ENCODE data around the gene MIEF2. TPM values are rescaled to one million over a fixed set of nuclear protein-coding genes. Genes with fewer than 3 reads are reported as not detected.

MIEF2 gene
- total and polyA plus RNA-seq, 5 donors from 2014 or later: 11.7 to 19.9 (median 13.1) TPM

GRCh38 chr17:18314731-18315561 lies 54.5 kb downstream of the MIEF2 start, which contains the start of the genes SMCR8 and TOP3A:
SMCR8 (plus strand) TSS chr17:18315293; CDS start chr17:18315790, 497 bp downstream.
TOP3A (minus strand) TSS chr17:18314994; CDS start chr17:18314778, 216 bp downstream.
- DNase-seq (peak; percentile 97 to 99 (median 97)), ATAC-seq (ENCODE audit: low read depth in 2 of 2) (peak; percentile 96 to 98)
- Histone ChIP-seq H3K9me3 (ENCODE audit: control insufficient read depth in 2 of 2, low read length in 2 of 2) (no peaks in the 10 kb centered on the region), H3K4me3 (ENCODE audit: low read depth, low read length) (peak within 1 kb of the TSS; percentile 86), H3K27ac (ENCODE audit: insufficient read depth, low read length, poor library complexity, severe bottlenecking) (peak within 1 kb of the TSS; percentile 96), H3K4me1 (ENCODE audit: control insufficient read depth, insufficient read depth, low read length, poor library complexity, severe bottlenecking) (peaks cover 68% of the 10 kb centered on the region), H3K36me3 (ENCODE audit: control insufficient read depth, insufficient read depth, low read length) (peaks cover 16% of the 10 kb centered on the region), H3K27me3 (ENCODE audit: control insufficient read depth, insufficient read depth, low read length) (no peaks in the 10 kb centered on the region)
- no peaks in the 10 kb centered on the region for H3K9me3 Mint-ChIP-seq
- peak within 1 kb of the TSS; percentile 98 to 99 (median 98) for H3K27ac Mint-ChIP-seq
- peaks cover 13% of the 10 kb centered on the region for H3K36me3 Mint-ChIP-seq
- no peaks in the 10 kb centered on the region for H3K27me3 Mint-ChIP-seq
- H3K4me1 Mint-ChIP-seq: peaks cover 0 to 87% (median 47%) of the 10 kb centered on the region in 4 donors
- H3K4me3 Mint-ChIP-seq: peak within 1 kb of the TSS; percentile 94 to 98 (median 96)

- DNase-seq: peak in 2 of 3 donors; percentile 26 to 68
- peak; percentile 8 for ATAC-seq (ENCODE audit: low read depth in 2 of 2)
- H3K36me3 ChIP-seq (ENCODE audit: control insufficient read depth, insufficient read depth, low read length): peaks cover 19% of the 10 kb centered on the region
- peak overlapping the region; percentile 96 for H3K27ac ChIP-seq (ENCODE audit: insufficient read depth, low read length, poor library complexity, severe bottlenecking)
- no peaks in the 10 kb centered on the region for H3K9me3 Mint-ChIP-seq
- no peaks in the 10 kb centered on the region for H3K27me3 ChIP-seq (ENCODE audit: control insufficient read depth, insufficient read depth, low read length)
- peak overlapping the region; percentile 94 to 98 (median 96) for H3K4me3 Mint-ChIP-seq
- H3K4me3 ChIP-seq (ENCODE audit: low read depth, low read length): peak overlapping the region; percentile 84
- H3K27ac Mint-ChIP-seq: peak overlapping the region; percentile 98 to 99 (median 98)
- peaks cover 0 to 89% (median 49%) of the 10 kb centered on the region in 4 donors for H3K4me1 Mint-ChIP-seq
- peaks cover 18% of the 10 kb centered on the region for H3K36me3 Mint-ChIP-seq
- H3K4me1 ChIP-seq (ENCODE audit: control insufficient read depth, insufficient read depth, low read length, poor library complexity, severe bottlenecking): peaks cover 74% of the 10 kb centered on the region
- no peaks in the 10 kb centered on the region for H3K9me3 ChIP-seq (ENCODE audit: control insufficient read depth in 2 of 2, low read length in 2 of 2)
- no peaks in the 10 kb centered on the region for H3K27me3 Mint-ChIP-seq
Observed at GRCh38 chr17:18315562-18315922, 55.1 kb downstream of the MIEF2 start.

GRCh38 chr17:18315961-18316360 lies 55.5 kb downstream of the MIEF2 start:
- Histone ChIP-seq H3K36me3 (ENCODE audit: control insufficient read depth, insufficient read depth, low read length) (peaks cover 21% of the 10 kb centered on the region), H3K27me3 (ENCODE audit: control insufficient read depth, insufficient read depth, low read length) (no peaks in the 10 kb centered on the region), H3K9me3 (ENCODE audit: control insufficient read depth in 2 of 2, low read length in 2 of 2) (no peaks in the 10 kb centered on the region), H3K27ac (ENCODE audit: insufficient read depth, low read length, poor library complexity, severe bottlenecking) (peak overlapping the region; percentile 96), H3K4me3 (ENCODE audit: low read depth, low read length) (peak overlapping the region; percentile 84), H3K4me1 (ENCODE audit: control insufficient read depth, insufficient read depth, low read length, poor library complexity, severe bottlenecking) (peaks cover 78% of the 10 kb centered on the region)
- DNase-seq (no peak), ATAC-seq (ENCODE audit: low read depth in 2 of 2) (no peak)
- Mint-ChIP-seq H3K36me3 (peaks cover 18% of the 10 kb centered on the region), H3K27ac (peak overlapping the region; percentile 98 to 99 (median 98)), H3K9me3 (no peaks in the 10 kb centered on the region), H3K4me1 (peaks cover 0 to 91% (median 51%) of the 10 kb centered on the region in 4 donors), H3K4me3 (peak overlapping the region; percentile 94 to 98 (median 96)), H3K27me3 (no peaks in the 10 kb centered on the region)

Other genes starting within 250 kb of the MIEF2 start
- 25.1 TPM for gene ATPAF2, start 221.5 kb upstream of the MIEF2 start, total RNA-seq
- 10 to 100 TPM; 10.9 to 16.4 (median 13.0) TPM for gene ATPAF2, start 221.5 kb upstream of the MIEF2 start, polyA plus RNA-seq
- gene GID4, start 221.3 kb upstream of the MIEF2 start, total RNA-seq: 7.3 TPM
- gene GID4, start 221.3 kb upstream of the MIEF2 start, polyA plus RNA-seq: 1 to 10 TPM; 5.1 to 7.0 (median 5.2) TPM
- 54.5 TPM for gene DRG2, start 172.7 kb upstream of the MIEF2 start, total RNA-seq
- gene DRG2, start 172.7 kb upstream of the MIEF2 start, polyA plus RNA-seq: 10 to 100 TPM; 36.4 to 45.3 (median 41.4) TPM
- gene MYO15A, start 151.9 kb upstream of the MIEF2 start, total RNA-seq: 0.81 TPM
- gene MYO15A, start 151.9 kb upstream of the MIEF2 start, polyA plus RNA-seq: under 1 TPM in 3 of 4 donors, not detected in 1; 0.19 to 0.35 (median 0.25) TPM
- 118 TPM for gene ALKBH5, start 76.8 kb upstream of the MIEF2 start, total RNA-seq
- 100 to 1,000 TPM; 102 to 123 (median 115) TPM for gene ALKBH5, start 76.8 kb upstream of the MIEF2 start, polyA plus RNA-seq
- 16.6 TPM for gene LLGL1, start 35.0 kb upstream of the MIEF2 start, total RNA-seq
- gene LLGL1, start 35.0 kb upstream of the MIEF2 start, polyA plus RNA-seq: 1 to 10 TPM; 1.0 to 2.2 (median 1.6) TPM
- 344 TPM for gene FLII, start 1.9 kb upstream of the MIEF2 start, total RNA-seq
- gene FLII, start 1.9 kb upstream of the MIEF2 start, polyA plus RNA-seq: 100 to 1,000 TPM; 123 to 154 (median 127) TPM
- gene TOP3A, start 54.3 kb downstream of the MIEF2 start, total RNA-seq: 50.4 TPM
- 10 to 100 TPM; 17.0 to 19.7 (median 18.4) TPM for gene TOP3A, start 54.3 kb downstream of the MIEF2 start, polyA plus RNA-seq
- gene SMCR8, start 54.6 kb downstream of the MIEF2 start, total RNA-seq: 48.3 TPM
- gene SMCR8, start 54.6 kb downstream of the MIEF2 start, polyA plus RNA-seq: 1 to 10 TPM; 3.5 to 6.3 (median 5.2) TPM
- 19.0 TPM for gene SHMT1, start 102.9 kb downstream of the MIEF2 start, total RNA-seq
- gene SHMT1, start 102.9 kb downstream of the MIEF2 start, polyA plus RNA-seq: 10 to 100 TPM; 31.5 to 44.7 (median 35.9) TPM
- gene EVPLL, start 117.1 kb downstream of the MIEF2 start, total RNA-seq: not detected
- gene EVPLL, start 117.1 kb downstream of the MIEF2 start, polyA plus RNA-seq: under 1 TPM in 1 of 4 donors, not detected in 3; 0.25 TPM
- gene LGALS9C, start 216.1 kb downstream of the MIEF2 start, total RNA-seq: not detected
- 1 to 10 TPM in 1 of 4 donors, under 1 TPM in 1, not detected in 2; 0.45 to 1.3 TPM for gene LGALS9C, start 216.1 kb downstream of the MIEF2 start, polyA plus RNA-seq

All from CD4-positive, CD25-positive, alpha-beta regulatory T cell (primary cell).